IMR-90 (cell line): ENCODE results near the gene ALB. TPM values are rescaled to one million over a fixed set of nuclear protein-coding genes. Genes with fewer than 3 reads are reported as not detected.

Source experiments
- ATAC-seq: fragments of 200-7000 bp; cut with Tn5 transposase; 2 replicates; pipeline ENCODE4 v1.9.1; 2020; ENCODE audit warnings: low read depth, mild to moderate bottlenecking, moderate library complexity
- BruUV-seq: library from RNA; stranded (reverse); fragments of 400-500 nt; replicated peaks from 2 replicates; lab custom pipeline; 2021; lab: Mats Ljungman, UMichigan
- CTCF ChIA-PET: fragments of 300-600 bp; formaldehyde crosslinking; extraction: SDS; loops from one replicate; lab custom pipeline; 2021; ENCODE audit warnings: antibody characterized with exemption; lab: Yijun Ruan, JAX
- POLR2A ChIA-PET: fragments of 300-600 bp; sonication (Branson Sonifier 250); formaldehyde crosslinking; loops from one replicate; lab custom pipeline; 2022; ENCODE audit warnings: antibody characterized with exemption; ENCODE audit not compliant: unreplicated experiment; lab: Charles Lee
- DNase-seq: peaks from one replicate; pipeline ENCODE4 v3.0.0; 2013
- H2AFZ ChIP-seq: replicated peaks from 2 replicates; pipeline ENCODE3; 2013; ENCODE audit warnings: low read length, mild to moderate bottlenecking; ENCODE audit not compliant: poor library complexity
- H2AK5ac ChIP-seq: 2 replicates; pipeline ENCODE4 v1.6.1; 2013; ENCODE audit warnings: low read depth, low read length, inconsistent platforms
- H2AK9ac ChIP-seq: replicated peaks from 2 replicates; pipeline ENCODE3; 2013; ENCODE audit warnings: mild to moderate bottlenecking, low read depth, low read length, moderate library complexity; ENCODE audit not compliant: poor library complexity
- H2BK120ac ChIP-seq: 2 replicates; pipeline ENCODE4 v1.6.1; 2013; ENCODE audit warnings: low read depth, low read length, inconsistent platforms
- H2BK15ac ChIP-seq: 3 replicates; pipeline ENCODE4 v1.6.1; 2013; ENCODE audit warnings: low read depth, low read length, inconsistent platforms
- H2BK20ac ChIP-seq: 2 replicates; pipeline ENCODE4 v1.6.1; 2013; ENCODE audit warnings: low read depth, mild to moderate bottlenecking, inconsistent platforms, low read length, moderate library complexity
- H2BK5ac ChIP-seq: 2 replicates; pipeline ENCODE4 v1.6.1; 2013; ENCODE audit warnings: mild to moderate bottlenecking, low read depth, low read length, inconsistent platforms; ENCODE audit not compliant: poor library complexity, severe bottlenecking
- H3K14ac ChIP-seq: replicated peaks from 2 replicates; pipeline ENCODE4 v1.6.1; 2013; ENCODE audit warnings: low read depth, low read length, inconsistent platforms
- H3K18ac ChIP-seq: 2 replicates; pipeline ENCODE4 v1.6.1; 2013; ENCODE audit warnings: low read depth, low read length, control low read depth
- H3K23ac ChIP-seq: 2 replicates; pipeline ENCODE4 v1.6.1; 2013; ENCODE audit warnings: low read depth, low read length, inconsistent platforms
- H3K27ac ChIP-seq: 2 replicates; pipeline ENCODE4 v1.5.1; 2013; ENCODE audit warnings: mild to moderate bottlenecking, control low read depth, low read length; ENCODE audit not compliant: insufficient read depth
- H3K27me3 ChIP-seq: 2 replicates; pipeline ENCODE4 v1.6.1; 2013; ENCODE audit warnings: low read length; ENCODE audit not compliant: control insufficient read depth, insufficient read depth
- H3K36me3 ChIP-seq: 2 replicates; pipeline ENCODE4 v1.6.1; 2013; ENCODE audit warnings: low read length, mixed read lengths; ENCODE audit not compliant: control insufficient read depth, insufficient read depth
- H3K4ac ChIP-seq: 2 replicates; pipeline ENCODE4 v1.6.1; 2013; ENCODE audit warnings: low read depth, low read length, inconsistent platforms
- H3K4me1 ChIP-seq: 2 replicates; pipeline ENCODE4 v1.6.1; 2013; ENCODE audit warnings: low read length, mixed read lengths; ENCODE audit not compliant: control insufficient read depth, insufficient read depth
- H3K4me2 ChIP-seq: 2 replicates; pipeline ENCODE4 v1.6.1; 2013; ENCODE audit warnings: low read depth, mild to moderate bottlenecking, control low read depth, low read length, moderate library complexity
- H3K4me3 ChIP-seq: 2 replicates; pipeline ENCODE4 v1.5.1; 2013; ENCODE audit warnings: low read depth, mild to moderate bottlenecking, control low read depth, low read length, moderate library complexity; ENCODE audit not compliant: insufficient read depth
- H3K56ac ChIP-seq: 2 replicates; pipeline ENCODE4 v1.6.1; 2013; ENCODE audit warnings: low read length, inconsistent platforms; ENCODE audit not compliant: insufficient read depth; ENCODE audit errors: extremely low read depth
- H3K79me1 ChIP-seq, 2 experiments: 2 replicates each; pipeline ENCODE4 v1.6.1; 2013; ENCODE audit warnings: low read length in 2 of 2, inconsistent platforms in 1 of 2, low read depth in 1 of 2
- H3K9ac ChIP-seq: 2 replicates; pipeline ENCODE4 v1.6.1; 2013; ENCODE audit warnings: low read depth, low read length, control low read depth
- H3K9me1 ChIP-seq: 2 replicates; pipeline ENCODE4 v1.6.1; 2013; ENCODE audit warnings: low read length, inconsistent platforms; ENCODE audit not compliant: insufficient read depth
- H3K9me3 ChIP-seq: 2 replicates; pipeline ENCODE4 v1.6.1; 2013; ENCODE audit warnings: low read length; ENCODE audit not compliant: control insufficient read depth, insufficient read depth
- H4K20me1 ChIP-seq: 2 replicates; pipeline ENCODE4 v1.6.1; 2013; ENCODE audit warnings: low read length, inconsistent platforms; ENCODE audit not compliant: insufficient read depth
- H4K5ac ChIP-seq: 2 replicates; pipeline ENCODE4 v1.6.1; 2013; ENCODE audit warnings: mild to moderate bottlenecking, low read depth, low read length, control low read depth
- H4K8ac ChIP-seq, 2 experiments: 2 replicates each; pipeline ENCODE4 v1.6.1; 2013; ENCODE audit warnings: low read depth in 2 of 2, low read length in 2 of 2, control low read depth in 1 of 2, inconsistent platforms in 1 of 2
- H4K91ac ChIP-seq: 2 replicates; pipeline ENCODE4 v1.6.1; 2013; ENCODE audit warnings: low read depth, low read length, inconsistent platforms; ENCODE audit not compliant: insufficient read depth
- MAFK ChIP-seq: IDR thresholded peaks from 2 replicates; pipeline ENCODE4 v1.6.1; 2012; ENCODE audit warnings: low read depth, low read length, improper control_type of control experiment
- MAZ ChIP-seq: IDR thresholded peaks from 2 replicates; pipeline ENCODE4 v1.6.1; 2012; ENCODE audit warnings: low read depth, mild to moderate bottlenecking, low read length, improper control_type of control experiment, moderate library complexity, borderline replicate concordance
- MXI1 ChIP-seq: IDR thresholded peaks from 2 replicates; pipeline ENCODE4 v1.6.1; 2012; ENCODE audit warnings: low read depth, mild to moderate bottlenecking, low read length, moderate library complexity, borderline replicate concordance
- NFE2L2 ChIP-seq: fragments of 150-350 bp; IDR thresholded peaks from 2 replicates; pipeline ENCODE4 v1.6.1; 2016; ENCODE audit warnings: low read depth, mild to moderate bottlenecking, low read length
- RAD21 ChIP-seq: IDR thresholded peaks from 2 replicates; pipeline ENCODE4 v1.6.1; 2012; ENCODE audit warnings: low read length, improper control_type of control experiment
- RFX5 ChIP-seq: IDR thresholded peaks from 2 replicates; pipeline ENCODE4 v1.8.0; 2012; ENCODE audit warnings: low read depth, mild to moderate bottlenecking, low read length, moderate library complexity
- WGBS, 2 experiments: methylation state at CpG; one replicate each; pipeline versions ENCODE4 v1.1.5 to v1.1.7; 2013; ENCODE audit warnings: missing lambda C conversion rate in 2 of 2; ENCODE audit not compliant: insufficient read length in 1 of 2; ENCODE audit errors: extremely low coverage in 2 of 2; 5-methylcytosine and 5-hydroxymethylcytosine counted together
- dilution Hi-C: fragments of 300-500 bp; cut with HindIII; formaldehyde crosslinking; loops from one replicate; pipeline ENCODE4 v1.14.3; 2018; ENCODE audit warnings: low sequenced_read_pairs; ENCODE audit not compliant: unreplicated experiment
- in situ Hi-C: fragments of 300-500 bp; cut with MboI; formaldehyde crosslinking; loops from 3 replicates; pipeline ENCODE4 v1.14.3; 2019; ENCODE audit warnings: low sequenced_read_pairs, inconsistent platforms, mixed read lengths
- intact Hi-C: fragments of 100-400 bp; cut with micrococcal nuclease; formaldehyde crosslinking; loops from 2 replicates; pipeline ENCODE4 v1.10.0; 2022
- polyA plus RNA-seq, 3 experiments: library from polyadenylated mRNA; depleted of rRNA; stranded (reverse); fragments of >200 nt; gene quantifications; 2 replicates each; pipeline ENCODE4 v1.2.3, GENCODE V29; 2012; ENCODE audit warnings: low replicate concordance in 1 of 3
- total RNA-seq: library from RNA; depleted of rRNA; stranded (reverse); fragments of >200 nt; gene quantifications from 2 replicates; pipeline ENCODE4 v1.2.3, GENCODE V29; 2012
- TF ChIP-seq, protein P1 (sequence below): conservative IDR thresholded peaks from 2 replicates; pipeline ENCODE4 v1.5.1; 2012; ENCODE audit warnings: mild to moderate bottlenecking, low read depth, low read length, improper control_type of control experiment

The ALB gene
- total and polyA plus RNA-seq, 2 of the 4 experiments (the other 2 are of a cell fraction) = not detected

DNA sequence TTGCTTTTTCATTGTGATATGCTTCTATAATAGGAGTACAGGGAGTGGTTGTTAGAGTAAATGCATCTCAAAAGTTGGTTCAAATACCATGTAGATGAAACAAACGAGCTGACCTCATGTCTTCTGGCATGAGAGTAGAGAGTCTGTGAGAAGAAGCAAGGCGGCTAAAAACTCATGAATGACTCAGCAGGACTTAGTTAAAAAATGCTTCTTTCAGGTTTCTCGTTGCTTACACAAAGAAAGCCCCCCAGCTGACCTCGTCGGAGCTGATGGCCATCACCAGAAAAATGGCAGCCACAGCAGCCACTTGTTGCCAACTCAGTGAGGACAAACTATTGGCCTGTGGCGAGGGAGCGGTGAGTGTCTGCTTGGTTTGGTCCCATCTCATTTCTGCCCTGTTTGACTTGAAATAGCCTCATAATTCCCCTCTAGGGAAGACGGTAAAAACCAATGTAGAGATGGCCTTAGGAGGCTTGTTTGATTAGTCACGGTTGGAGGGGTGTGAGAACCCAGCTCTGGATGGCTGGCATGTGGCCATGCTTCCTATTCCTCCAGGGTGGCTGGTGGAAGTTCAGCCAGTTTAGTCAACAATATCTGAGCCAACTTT lies 46.4 kb downstream of the ALB start:
- ChIA-PET CTCF (interaction anchor here (0.9 kb wide), 1 partner anchor 131 kb away, joined by 3 read pairs; no protein-coding TSS in a partner anchor), POLR2A (interaction anchor here (1.1 kb wide), 1 partner anchor 10 kb away, joined by 3 read pairs; no protein-coding TSS in a partner anchor)
- H4K20me1 ChIP-seq = no peaks in the 10 kb centered on the region
- DNase-seq = peak; percentile 89
- peak overlapping the region; percentile 54 for H3K18ac ChIP-seq
- H3K56ac ChIP-seq = peak overlapping the region; percentile 2; the same call in 1 of the 2 replicates
- peak overlapping the region; percentile 65 for H4K5ac ChIP-seq
- no peaks in the 10 kb centered on the region for H3K9me1 ChIP-seq
- no peaks in the 10 kb centered on the region for H3K27me3 ChIP-seq
- peak overlapping the region; percentile 77 for H2BK20ac ChIP-seq
- H3K14ac ChIP-seq = peak overlapping the region; percentile 11; the same call in 1 of the 2 replicates
- peaks cover 3% of the 10 kb centered on the region for H3K4me1 ChIP-seq
- intact Hi-C loops (loop anchor here (5.0 kb wide), 1 partner anchor 108 kb away; no protein-coding TSS in a partner anchor), in situ Hi-C loops (no loop called here), dilution Hi-C loops (no loop called here)
- peak overlapping the region; percentile 57 for H3K4me2 ChIP-seq
- H2BK120ac ChIP-seq = peak overlapping the region; percentile 92
- peak overlapping the region; percentile 29; the same call in 1 of the 2 replicates for H3K23ac ChIP-seq
- H3K36me3 ChIP-seq = no peaks in the 10 kb centered on the region
- peak overlapping the region; percentile 61 for H3K4ac ChIP-seq
- no peak overlapping the region for H3K9ac ChIP-seq
- no peak overlapping the region for H3K4me3 ChIP-seq
- H3K79me1 ChIP-seq = no peaks in the 10 kb centered on the region
- TF ChIP-seq, protein P1, sequence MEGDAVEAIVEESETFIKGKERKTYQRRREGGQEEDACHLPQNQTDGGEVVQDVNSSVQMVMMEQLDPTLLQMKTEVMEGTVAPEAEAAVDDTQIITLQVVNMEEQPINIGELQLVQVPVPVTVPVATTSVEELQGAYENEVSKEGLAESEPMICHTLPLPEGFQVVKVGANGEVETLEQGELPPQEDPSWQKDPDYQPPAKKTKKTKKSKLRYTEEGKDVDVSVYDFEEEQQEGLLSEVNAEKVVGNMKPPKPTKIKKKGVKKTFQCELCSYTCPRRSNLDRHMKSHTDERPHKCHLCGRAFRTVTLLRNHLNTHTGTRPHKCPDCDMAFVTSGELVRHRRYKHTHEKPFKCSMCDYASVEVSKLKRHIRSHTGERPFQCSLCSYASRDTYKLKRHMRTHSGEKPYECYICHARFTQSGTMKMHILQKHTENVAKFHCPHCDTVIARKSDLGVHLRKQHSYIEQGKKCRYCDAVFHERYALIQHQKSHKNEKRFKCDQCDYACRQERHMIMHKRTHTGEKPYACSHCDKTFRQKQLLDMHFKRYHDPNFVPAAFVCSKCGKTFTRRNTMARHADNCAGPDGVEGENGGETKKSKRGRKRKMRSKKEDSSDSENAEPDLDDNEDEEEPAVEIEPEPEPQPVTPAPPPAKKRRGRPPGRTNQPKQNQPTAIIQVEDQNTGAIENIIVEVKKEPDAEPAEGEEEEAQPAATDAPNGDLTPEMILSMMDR = no peak
- no peak for TF ChIP-seq MXI1
- no peak for TF ChIP-seq RFX5
- TF ChIP-seq NFE2L2 = peak; percentile 93
- TF ChIP-seq RAD21 = no peak
- TF ChIP-seq MAFK = peak; percentile 61
- TF ChIP-seq MAZ = no peak
- H2BK5ac ChIP-seq = peak overlapping the region; percentile 89
- H4K8ac ChIP-seq = peak overlapping the region; percentile 13 to 73; a peak in 3 of 4 replicates
- no peaks in the 10 kb centered on the region for H3K9me3 ChIP-seq
- H2AK5ac ChIP-seq = no peak overlapping the region; the same call in 1 of the 2 replicates
- H2AFZ ChIP-seq = peak overlapping the region; percentile 85
- peak; percentile 85 for ATAC-seq
- H2AK9ac ChIP-seq = peak overlapping the region; percentile 38
- H3K27ac ChIP-seq = peak overlapping the region; percentile 79
- H2BK15ac ChIP-seq = peak overlapping the region; percentile 1; the same call in 1 of the 3 replicates
- H4K91ac ChIP-seq = peak overlapping the region; percentile 66
- no TSS peak for BruUV-seq
- 23% methylated on average over 4 of the region's 9 CpGs; no CpG with 5 or more reads in 1 of the 2 experiments for WGBS, 2 experiments
